K562 (cell line): Measurements from ENCODE around the gene ZNF699. TPM values are rescaled to one million over a fixed set of nuclear protein-coding genes. Genes with fewer than 3 reads are reported as not detected.

Source experiments
- ATAC-seq: fragments of 200-7000 bp; cut with Tn5 transposase; 3 replicates; pipeline ENCODE4 v1.9.1; 2020; ENCODE audit warnings: moderate library complexity
- BruUV-seq: library from RNA; stranded (reverse); fragments of 400-500 nt; replicated peaks from 2 replicates; lab custom pipeline; 2021; lab: Mats Ljungman, UMichigan
- CTCF ChIA-PET: fragments of 300-600 bp; formaldehyde crosslinking; extraction: SDS; loops from one replicate; lab custom pipeline; 2021; ENCODE audit warnings: low intra/inter-chr PET ratio; lab: Yijun Ruan, JAX
- POLR2A ChIA-PET: fragments of 300-600, 350-650 bp; sonication (Branson Sonifier 250); formaldehyde crosslinking; extraction: SDS; loops from one replicate; lab custom pipeline; 2021; ENCODE audit warnings: antibody characterized with exemption, inconsistent platforms; lab: Yijun Ruan, JAX
- DNase-seq, 4 experiments: peaks; one replicate each; pipeline versions ENCODE4 v3.0.0 to v3.0.0-alpha.2; 2011 to 2018; ENCODE audit warnings: low spot score in 3 of 4, mixed read lengths in 3 of 4; ENCODE audit errors: extremely low read depth in 1 of 4
- FAIRE-seq: peaks from 2 replicates; lab custom pipeline; 2011; peaks lifted over from hg19 to GRCh38; lab: Jason Lieb, UNC
- H2AFZ ChIP-seq: 2 replicates; pipeline ENCODE4 v1.6.0; 2011; ENCODE audit warnings: low read depth, low read length, control low read depth, inconsistent platforms
- H3K27ac ChIP-seq: fragments of 200-600 bp; 3 replicates; pipeline ENCODE4 v1.8.0; 2011; ENCODE audit warnings: low read depth, mild to moderate bottlenecking, control low read depth, inconsistent platforms, low read length, moderate library complexity, mixed read lengths; ENCODE audit errors: extremely low read depth
- H3K27me3 ChIP-seq, 2 experiments: fragments of 300-600 bp in 1 of 2; 2 replicates in 1 of 2; 3 replicates in 1 of 2; pipeline versions ENCODE4 v1.6.0 to v1.8.0; 2011; ENCODE audit warnings: inconsistent platforms in 2 of 2, low read length in 2 of 2, mild to moderate bottlenecking in 1 of 2, mixed read lengths in 1 of 2, moderate library complexity in 1 of 2; ENCODE audit not compliant: control insufficient read depth in 2 of 2, insufficient read depth in 2 of 2
- H3K36me3 ChIP-seq: fragments of 300-600 bp; 3 replicates; pipeline ENCODE4 v1.8.0; 2011; ENCODE audit warnings: mild to moderate bottlenecking, low read length, inconsistent platforms; ENCODE audit not compliant: control insufficient read depth, insufficient read depth
- H3K4me1 ChIP-seq, 2 experiments: fragments of 200-600 bp in 1 of 2; replicated peaks in 1 of 2; 2 replicates in 1 of 2; 3 replicates in 1 of 2; pipeline versions ENCODE4 v1.5.1 to v1.8.0; 2011; ENCODE audit warnings: inconsistent platforms in 2 of 2, low read length in 2 of 2, mild to moderate bottlenecking in 1 of 2, mixed read lengths in 1 of 2, moderate library complexity in 1 of 2; ENCODE audit not compliant: control insufficient read depth in 2 of 2, insufficient read depth in 2 of 2
- H3K4me2 ChIP-seq: 2 replicates; pipeline ENCODE4 v1.6.1; 2011; ENCODE audit warnings: low read length, control low read depth, inconsistent platforms, mixed read lengths; ENCODE audit not compliant: insufficient read depth
- H3K4me3 ChIP-seq: fragments of 200-600 bp; sonication (generic), shearing (Covaris generic); 2 replicates; pipeline ENCODE4 v1.5.1; 2016; ENCODE audit warnings: control low read depth, inconsistent platforms
- H3K79me2 ChIP-seq: fragments of 200-600 bp; 3 replicates; pipeline ENCODE4 v1.8.0; 2011; ENCODE audit warnings: low read length, inconsistent platforms; ENCODE audit not compliant: control insufficient read depth, insufficient read depth
- H3K9ac ChIP-seq, 2 experiments: 2 replicates each; pipeline versions ENCODE4 v1.6.0 to v1.6.1; 2011; ENCODE audit warnings: low read depth in 2 of 2, low read length in 2 of 2, control low read depth in 1 of 2, inconsistent platforms in 1 of 2, mild to moderate bottlenecking in 1 of 2, mixed read lengths in 1 of 2; ENCODE audit not compliant: insufficient read depth in 1 of 2
- H3K9me1 ChIP-seq: one replicate; pipeline ENCODE4 v1.6.0; 2011; ENCODE audit warnings: inconsistent platforms, mild to moderate bottlenecking, low read length, moderate library complexity; ENCODE audit not compliant: control insufficient read depth, insufficient read depth
- H3K9me3 ChIP-seq: replicated peaks from 2 replicates; pipeline ENCODE4 v1.5.1; 2011; ENCODE audit warnings: low read depth, low read length, inconsistent platforms; ENCODE audit not compliant: control insufficient read depth, insufficient read depth
- H4K20me1 ChIP-seq: replicated peaks from 2 replicates; pipeline ENCODE4 v1.6.1; 2011; ENCODE audit warnings: low read length, inconsistent platforms, mixed read lengths; ENCODE audit not compliant: control insufficient read depth, insufficient read depth
- FOXK1 ChIP-seq: sonication (generic); formaldehyde crosslinking; IDR thresholded peaks from 2 replicates; pipeline ENCODE4 v1.8.0; 2022; ENCODE audit warnings: missing genetic modification reagents, mild to moderate bottlenecking, borderline replicate concordance
- POLR2AphosphoS5 ChIP-seq: IDR thresholded peaks from 2 replicates; pipeline ENCODE4 v1.6.1; 2011; ENCODE audit warnings: mild to moderate bottlenecking, low read depth, low read length, moderate library complexity; ENCODE audit not compliant: control insufficient read depth, insufficient read depth
- PURB ChIP-seq: sonication (generic); formaldehyde crosslinking; IDR thresholded peaks from 2 replicates; pipeline ENCODE4 v1.9.0; 2021; ENCODE audit warnings: low read depth, mild to moderate bottlenecking, missing genetic modification reagents
- WGBS: fragments of 100-300 bp; shearing (Covaris generic); methylation state at CpG from one replicate; pipeline ENCODE4 v1.1.6; 2016; ENCODE audit warnings: low coverage, mixed read lengths; ENCODE audit not compliant: insufficient coverage; ENCODE audit errors: missing lambda C conversion rate; 5-methylcytosine and 5-hydroxymethylcytosine counted together
- in situ Hi-C: fragments of 300-500 bp; cut with MboI; formaldehyde crosslinking; loops from 4 replicates; pipeline ENCODE4 v1.15.0; 2018; ENCODE audit warnings: inconsistent platforms, mixed read lengths
- intact Hi-C: fragments of 100-400 bp; cut with micrococcal nuclease; formaldehyde crosslinking; loops from 2 replicates; pipeline ENCODE4 v1.14.2; 2022
- polyA plus RNA-seq, 8 experiments: library from polyadenylated mRNA; depleted of rRNA in 4 of 8; stranded (reverse) in 5 of 8; unstranded in 3 of 8; fragments of >200 nt; fragmentation: Nextera tagmentation in 2 of 8; fragmentation: Illumina TruSeq in 1 of 8; extraction: Ambion mirVana in 2 of 8; extraction: Trizol in 1 of 8; gene quantifications; 2 replicates each; pipeline versions ENCODE4 v1.2.1 to v1.2.3, GENCODE V29; 2011 to 2014; ENCODE audit warnings: inconsistent platforms in 1 of 8, missing spikeins in 1 of 8
- total RNA-seq, 7 experiments: library from RNA; depleted of rRNA in 6 of 7; stranded (reverse); fragments of >200 nt in 6 of 7; fragmentation: Illumina TruSeq in 2 of 7; extraction: Trizol in 2 of 7; gene quantifications; 2 replicates each; pipeline versions ENCODE4 v1.2.1 to v1.2.3, GENCODE V29; 2011 to 2021; ENCODE audit warnings: low replicate concordance in 1 of 7
- TF ChIP-seq, protein P1 (sequence below): fragments of 200-600 bp; sonication (generic); IDR thresholded peaks from one replicate; pipeline ENCODE4 v1.6.1; 2012; ENCODE audit warnings: mild to moderate bottlenecking, low read depth, low read length, inconsistent platforms
- TF ChIP-seq, protein P2 (sequence below), 2 experiments: fragments of 450-650 bp in 1 of 2; IDR thresholded peaks; 2 replicates each; pipeline ENCODE4 v1.6.1; 2011 to 2017; ENCODE audit warnings: low read depth in 2 of 2, antibody characterized with exemption in 1 of 2, borderline replicate concordance in 1 of 2, low read length in 1 of 2, mild to moderate bottlenecking in 1 of 2, mixed read lengths in 1 of 2; ENCODE audit not compliant: control insufficient read depth in 1 of 2
- TF ChIP-seq, protein P3 (sequence below): fragments of 450-650 bp; IDR thresholded peaks from 2 replicates; pipeline ENCODE4 v1.6.1; 2016

Gene ZNF699
- total and polyA plus RNA-seq, 9 of the 15 experiments (the other 6 are each of a cell fraction or from before 2014, with no cell fraction given) = 0.08 to 4.1 (median 3.1) TPM

DNA sequence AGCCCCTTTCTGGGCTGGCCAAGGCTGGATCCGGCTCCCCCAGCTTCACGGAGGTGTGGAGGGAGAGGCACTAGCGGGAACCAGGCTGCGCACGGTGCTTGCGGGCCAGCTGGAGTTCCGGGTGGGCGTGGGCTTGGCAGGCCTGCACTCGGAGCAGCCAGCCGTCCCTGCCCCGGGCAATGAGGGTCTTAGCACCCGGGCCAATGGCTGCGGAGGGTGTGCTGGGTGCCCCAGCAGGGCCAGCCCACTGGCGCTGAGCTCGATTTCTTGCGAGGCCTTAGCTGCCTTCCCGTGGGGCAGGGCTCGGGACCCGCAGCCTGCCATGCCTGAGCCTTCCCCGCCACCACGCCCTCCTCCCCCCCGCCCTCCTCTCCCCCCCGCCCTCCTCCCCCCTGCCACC is 11.7 kb upstream of the ZNF699 start:
- Histone ChIP-seq H3K27me3 (no peaks in the 10 kb centered on the region), H4K20me1 (no peaks in the 10 kb centered on the region), H3K9me1 (no peaks in the 10 kb centered on the region), H2AFZ (no peak overlapping the region), H3K9ac (no peak overlapping the region), H3K36me3 (no peaks in the 10 kb centered on the region), H3K27ac (no peak overlapping the region), H3K4me3 (no peak overlapping the region), H3K4me1 (peaks cover 0 to 10% of the 10 kb centered on the region in 2 experiments; a peak in 2 of 5 replicates), H3K4me2 (no peak overlapping the region), H3K79me2 (peaks cover 8% of the 10 kb centered on the region; the same call in 2 of the 3 replicates), H3K9me3 (0 out of 2 replicates have a peak, but pooled peaks cover 4% of the 10 kb centered on the region)
- POLR2A ChIA-PET = no interaction called here
- CTCF ChIA-PET = no interaction called here
- ATAC-seq (no peak), FAIRE-seq (no peak), DNase-seq (no peak)
- no TSS peak for BruUV-seq
- intact Hi-C loops (no loop called here), in situ Hi-C loops (no loop called here)
- 32% methylated on average over 7 of the region's 23 CpGs for WGBS
- TF ChIP-seq FOXK1 (CRISPR knock-in tag) (no peak), POLR2AphosphoS5 (no peak), PURB (CRISPR knock-in tag) (no peak)
- TF ChIP-seq, protein P1, sequence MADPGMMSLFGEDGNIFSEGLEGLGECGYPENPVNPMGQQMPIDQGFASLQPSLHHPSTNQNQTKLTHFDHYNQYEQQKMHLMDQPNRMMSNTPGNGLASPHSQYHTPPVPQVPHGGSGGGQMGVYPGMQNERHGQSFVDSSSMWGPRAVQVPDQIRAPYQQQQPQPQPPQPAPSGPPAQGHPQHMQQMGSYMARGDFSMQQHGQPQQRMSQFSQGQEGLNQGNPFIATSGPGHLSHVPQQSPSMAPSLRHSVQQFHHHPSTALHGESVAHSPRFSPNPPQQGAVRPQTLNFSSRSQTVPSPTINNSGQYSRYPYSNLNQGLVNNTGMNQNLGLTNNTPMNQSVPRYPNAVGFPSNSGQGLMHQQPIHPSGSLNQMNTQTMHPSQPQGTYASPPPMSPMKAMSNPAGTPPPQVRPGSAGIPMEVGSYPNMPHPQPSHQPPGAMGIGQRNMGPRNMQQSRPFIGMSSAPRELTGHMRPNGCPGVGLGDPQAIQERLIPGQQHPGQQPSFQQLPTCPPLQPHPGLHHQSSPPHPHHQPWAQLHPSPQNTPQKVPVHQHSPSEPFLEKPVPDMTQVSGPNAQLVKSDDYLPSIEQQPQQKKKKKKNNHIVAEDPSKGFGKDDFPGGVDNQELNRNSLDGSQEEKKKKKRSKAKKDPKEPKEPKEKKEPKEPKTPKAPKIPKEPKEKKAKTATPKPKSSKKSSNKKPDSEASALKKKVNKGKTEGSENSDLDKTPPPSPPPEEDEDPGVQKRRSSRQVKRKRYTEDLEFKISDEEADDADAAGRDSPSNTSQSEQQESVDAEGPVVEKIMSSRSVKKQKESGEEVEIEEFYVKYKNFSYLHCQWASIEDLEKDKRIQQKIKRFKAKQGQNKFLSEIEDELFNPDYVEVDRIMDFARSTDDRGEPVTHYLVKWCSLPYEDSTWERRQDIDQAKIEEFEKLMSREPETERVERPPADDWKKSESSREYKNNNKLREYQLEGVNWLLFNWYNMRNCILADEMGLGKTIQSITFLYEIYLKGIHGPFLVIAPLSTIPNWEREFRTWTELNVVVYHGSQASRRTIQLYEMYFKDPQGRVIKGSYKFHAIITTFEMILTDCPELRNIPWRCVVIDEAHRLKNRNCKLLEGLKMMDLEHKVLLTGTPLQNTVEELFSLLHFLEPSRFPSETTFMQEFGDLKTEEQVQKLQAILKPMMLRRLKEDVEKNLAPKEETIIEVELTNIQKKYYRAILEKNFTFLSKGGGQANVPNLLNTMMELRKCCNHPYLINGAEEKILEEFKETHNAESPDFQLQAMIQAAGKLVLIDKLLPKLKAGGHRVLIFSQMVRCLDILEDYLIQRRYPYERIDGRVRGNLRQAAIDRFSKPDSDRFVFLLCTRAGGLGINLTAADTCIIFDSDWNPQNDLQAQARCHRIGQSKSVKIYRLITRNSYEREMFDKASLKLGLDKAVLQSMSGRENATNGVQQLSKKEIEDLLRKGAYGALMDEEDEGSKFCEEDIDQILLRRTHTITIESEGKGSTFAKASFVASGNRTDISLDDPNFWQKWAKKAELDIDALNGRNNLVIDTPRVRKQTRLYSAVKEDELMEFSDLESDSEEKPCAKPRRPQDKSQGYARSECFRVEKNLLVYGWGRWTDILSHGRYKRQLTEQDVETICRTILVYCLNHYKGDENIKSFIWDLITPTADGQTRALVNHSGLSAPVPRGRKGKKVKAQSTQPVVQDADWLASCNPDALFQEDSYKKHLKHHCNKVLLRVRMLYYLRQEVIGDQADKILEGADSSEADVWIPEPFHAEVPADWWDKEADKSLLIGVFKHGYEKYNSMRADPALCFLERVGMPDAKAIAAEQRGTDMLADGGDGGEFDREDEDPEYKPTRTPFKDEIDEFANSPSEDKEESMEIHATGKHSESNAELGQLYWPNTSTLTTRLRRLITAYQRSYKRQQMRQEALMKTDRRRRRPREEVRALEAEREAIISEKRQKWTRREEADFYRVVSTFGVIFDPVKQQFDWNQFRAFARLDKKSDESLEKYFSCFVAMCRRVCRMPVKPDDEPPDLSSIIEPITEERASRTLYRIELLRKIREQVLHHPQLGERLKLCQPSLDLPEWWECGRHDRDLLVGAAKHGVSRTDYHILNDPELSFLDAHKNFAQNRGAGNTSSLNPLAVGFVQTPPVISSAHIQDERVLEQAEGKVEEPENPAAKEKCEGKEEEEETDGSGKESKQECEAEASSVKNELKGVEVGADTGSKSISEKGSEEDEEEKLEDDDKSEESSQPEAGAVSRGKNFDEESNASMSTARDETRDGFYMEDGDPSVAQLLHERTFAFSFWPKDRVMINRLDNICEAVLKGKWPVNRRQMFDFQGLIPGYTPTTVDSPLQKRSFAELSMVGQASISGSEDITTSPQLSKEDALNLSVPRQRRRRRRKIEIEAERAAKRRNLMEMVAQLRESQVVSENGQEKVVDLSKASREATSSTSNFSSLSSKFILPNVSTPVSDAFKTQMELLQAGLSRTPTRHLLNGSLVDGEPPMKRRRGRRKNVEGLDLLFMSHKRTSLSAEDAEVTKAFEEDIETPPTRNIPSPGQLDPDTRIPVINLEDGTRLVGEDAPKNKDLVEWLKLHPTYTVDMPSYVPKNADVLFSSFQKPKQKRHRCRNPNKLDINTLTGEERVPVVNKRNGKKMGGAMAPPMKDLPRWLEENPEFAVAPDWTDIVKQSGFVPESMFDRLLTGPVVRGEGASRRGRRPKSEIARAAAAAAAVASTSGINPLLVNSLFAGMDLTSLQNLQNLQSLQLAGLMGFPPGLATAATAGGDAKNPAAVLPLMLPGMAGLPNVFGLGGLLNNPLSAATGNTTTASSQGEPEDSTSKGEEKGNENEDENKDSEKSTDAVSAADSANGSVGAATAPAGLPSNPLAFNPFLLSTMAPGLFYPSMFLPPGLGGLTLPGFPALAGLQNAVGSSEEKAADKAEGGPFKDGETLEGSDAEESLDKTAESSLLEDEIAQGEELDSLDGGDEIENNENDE = no peak
- TF ChIP-seq, protein P2, sequence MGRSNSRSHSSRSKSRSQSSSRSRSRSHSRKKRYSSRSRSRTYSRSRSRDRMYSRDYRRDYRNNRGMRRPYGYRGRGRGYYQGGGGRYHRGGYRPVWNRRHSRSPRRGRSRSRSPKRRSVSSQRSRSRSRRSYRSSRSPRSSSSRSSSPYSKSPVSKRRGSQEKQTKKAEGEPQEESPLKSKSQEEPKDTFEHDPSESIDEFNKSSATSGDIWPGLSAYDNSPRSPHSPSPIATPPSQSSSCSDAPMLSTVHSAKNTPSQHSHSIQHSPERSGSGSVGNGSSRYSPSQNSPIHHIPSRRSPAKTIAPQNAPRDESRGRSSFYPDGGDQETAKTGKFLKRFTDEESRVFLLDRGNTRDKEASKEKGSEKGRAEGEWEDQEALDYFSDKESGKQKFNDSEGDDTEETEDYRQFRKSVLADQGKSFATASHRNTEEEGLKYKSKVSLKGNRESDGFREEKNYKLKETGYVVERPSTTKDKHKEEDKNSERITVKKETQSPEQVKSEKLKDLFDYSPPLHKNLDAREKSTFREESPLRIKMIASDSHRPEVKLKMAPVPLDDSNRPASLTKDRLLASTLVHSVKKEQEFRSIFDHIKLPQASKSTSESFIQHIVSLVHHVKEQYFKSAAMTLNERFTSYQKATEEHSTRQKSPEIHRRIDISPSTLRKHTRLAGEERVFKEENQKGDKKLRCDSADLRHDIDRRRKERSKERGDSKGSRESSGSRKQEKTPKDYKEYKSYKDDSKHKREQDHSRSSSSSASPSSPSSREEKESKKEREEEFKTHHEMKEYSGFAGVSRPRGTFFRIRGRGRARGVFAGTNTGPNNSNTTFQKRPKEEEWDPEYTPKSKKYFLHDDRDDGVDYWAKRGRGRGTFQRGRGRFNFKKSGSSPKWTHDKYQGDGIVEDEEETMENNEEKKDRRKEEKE (IDR thresholded peaks at IDR 0.05; ENCODE audit: borderline replicate concordance in 1 of 2, control insufficient read depth in 1 of 2, low read depth in 2 of 2, low read length in 1 of 2) = no peak
- TF ChIP-seq, protein P3, sequence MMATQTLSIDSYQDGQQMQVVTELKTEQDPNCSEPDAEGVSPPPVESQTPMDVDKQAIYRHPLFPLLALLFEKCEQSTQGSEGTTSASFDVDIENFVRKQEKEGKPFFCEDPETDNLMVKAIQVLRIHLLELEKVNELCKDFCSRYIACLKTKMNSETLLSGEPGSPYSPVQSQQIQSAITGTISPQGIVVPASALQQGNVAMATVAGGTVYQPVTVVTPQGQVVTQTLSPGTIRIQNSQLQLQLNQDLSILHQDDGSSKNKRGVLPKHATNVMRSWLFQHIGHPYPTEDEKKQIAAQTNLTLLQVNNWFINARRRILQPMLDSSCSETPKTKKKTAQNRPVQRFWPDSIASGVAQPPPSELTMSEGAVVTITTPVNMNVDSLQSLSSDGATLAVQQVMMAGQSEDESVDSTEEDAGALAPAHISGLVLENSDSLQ = no peak
